Thoracic aorta (tissue), 2 donors: ENCODE data around the gene PSMG1. TPM values are rescaled to one million over a fixed set of nuclear protein-coding genes. Genes with fewer than 3 reads are reported as not detected.
A peak's percentile ranks its signal among the peaks of the same experiment; 100 is the strongest.

Source experiments
- ATAC-seq: fragments of 150-250 bp; one replicate; pipeline ENCODE4 v1.8.0; 2017; ENCODE audit warnings: low read depth; ENCODE audit not compliant: insufficient number of reproducible peaks, low FRiP score
- DNase-seq: peaks from one replicate; pipeline ENCODE4 v3.0.0-alpha.2; 2020; ENCODE audit warnings: low spot score
- H3K27ac ChIP-seq, 2 donors: fragments of 200-600 bp; sonication (generic); 1 replicate in 1 of 2; 2 replicates in 1 of 2; pipeline ENCODE4 v1.5.1; 2016; ENCODE audit warnings: mild to moderate bottlenecking in 2 of 2, moderate library complexity in 2 of 2
- H3K27me3 ChIP-seq: fragments of 200-600 bp; sonication (generic); replicated peaks from 2 replicates; pipeline ENCODE4 v1.6.0; 2016; ENCODE audit warnings: mild to moderate bottlenecking; ENCODE audit not compliant: insufficient read depth
- H3K36me3 ChIP-seq: fragments of 200-600 bp; sonication (generic); one replicate; pipeline ENCODE4 v1.5.1; 2016
- H3K4me1 ChIP-seq, 2 donors: fragments of 200-600 bp; sonication (generic); 1 replicate in 1 of 2; 2 replicates in 1 of 2; pipeline versions ENCODE4 v1.5.1 to v1.6.0; 2016; ENCODE audit warnings: low read depth in 2 of 2, mild to moderate bottlenecking in 1 of 2; ENCODE audit not compliant: control insufficient read depth in 1 of 2
- H3K4me3 ChIP-seq: fragments of 200-600 bp; sonication (generic); 2 replicates; pipeline ENCODE4 v1.5.1; 2016; ENCODE audit warnings: mild to moderate bottlenecking
- H3K9me3 ChIP-seq: fragments of 200-600 bp; sonication (generic); 2 replicates; pipeline ENCODE4 v1.5.1; 2016
- CTCF ChIP-seq: fragments of 200-600 bp; sonication (generic); IDR thresholded peaks from one replicate; pipeline ENCODE4 v1.5.1; 2019; ENCODE audit warnings: antibody characterized with exemption
- total RNA-seq, 2 donors: library from RNA; depleted of rRNA; stranded (reverse); fragments of >200 nt; gene quantifications; one replicate each; pipeline versions ENCODE4 v1.1.0 to v1.2.3, GENCODE V29; 2016

The PSMG1 gene
- total RNA-seq, 2 donors from 2014 or later, result 14.8 to 17.6 TPM

- H3K27ac ChIP-seq, result no peak overlapping the region
- H3K27me3 ChIP-seq, result no peaks in the 10 kb centered on the region
- H3K9me3 ChIP-seq, result no peaks in the 10 kb centered on the region
- peak overlapping the region; percentile 85 for H3K4me3 ChIP-seq
- peaks cover 7 to 26% of the 10 kb centered on the region in 2 donors for H3K4me1 ChIP-seq
- no peak for TF ChIP-seq CTCF
- H3K36me3 ChIP-seq, result no peaks in the 10 kb centered on the region
- ATAC-seq (no peak), DNase-seq (no peak)
These were observed 1.2 kb downstream of the PSMG1 start for GRCh38 chr21:39182016-39182415.

- DNase-seq (no peak), ATAC-seq (no peak)
- Histone ChIP-seq H3K27ac (no peak overlapping the region), H3K4me3 (peak overlapping the region; percentile 85), H3K9me3 (no peaks in the 10 kb centered on the region), H3K36me3 (no peaks in the 10 kb centered on the region), H3K4me1 (peaks cover 7 to 26% of the 10 kb centered on the region in 2 donors), H3K27me3 (no peaks in the 10 kb centered on the region)
- no peak for TF ChIP-seq CTCF
These were observed 1.9 kb downstream of the PSMG1 start for GRCh38 chr21:39181205-39181818.

- Histone ChIP-seq H3K4me3 (no peak overlapping the region), H3K4me1 (peaks cover 7 to 26% of the 10 kb centered on the region in 2 donors), H3K36me3 (no peaks in the 10 kb centered on the region), H3K27ac (no peak overlapping the region), H3K27me3 (no peaks in the 10 kb centered on the region), H3K9me3 (no peaks in the 10 kb centered on the region)
- no peak for TF ChIP-seq CTCF
- DNase-seq (no peak), ATAC-seq (no peak)
These were observed 2.7 kb downstream of the PSMG1 start for GRCh38 chr21:39180429-39181019.

GRCh38 chr21:39178421-39178820 is 4.8 kb downstream of the PSMG1 start:
- Histone ChIP-seq H3K9me3 (no peaks in the 10 kb centered on the region), H3K4me3 (no peak overlapping the region), H3K36me3 (no peaks in the 10 kb centered on the region), H3K4me1 (peaks cover 7 to 18% of the 10 kb centered on the region in 2 donors), H3K27ac (no peak overlapping the region), H3K27me3 (no peaks in the 10 kb centered on the region)
- no peak for TF ChIP-seq CTCF
- DNase-seq (no peak), ATAC-seq (no peak)

GRCh38 chr21:39176271-39176709 is 7.0 kb downstream of the PSMG1 start:
- Histone ChIP-seq H3K27ac (no peak overlapping the region), H3K36me3 (no peaks in the 10 kb centered on the region), H3K27me3 (no peaks in the 10 kb centered on the region), H3K4me1 (peaks cover 0 to 3% of the 10 kb centered on the region in 2 donors), H3K4me3 (no peak overlapping the region), H3K9me3 (no peaks in the 10 kb centered on the region)
- ATAC-seq (no peak), DNase-seq (no peak)
- no peak for TF ChIP-seq CTCF
